ENCODE measurements around the gene ZC3HAV1L. TPM values are rescaled to one million over a fixed set of nuclear protein-coding genes. Genes with fewer than 3 reads are reported as not detected.
A peak's percentile ranks its signal among the peaks of the same experiment; 100 is the strongest.

Gene ZC3HAV1L
- total and polyA plus RNA-seq, 2 of the 13 experiments (the other 11 are each of a cell fraction or from before 2014, with no cell fraction given): 8.4 to 11.1 TPM

GRCh38 chr7:139075871-139076686 is 40.2 kb upstream of the ZC3HAV1L start (continued):
- TF ChIP-seq AHDC1 (CRISPR knock-in tag; IDR thresholded peaks at IDR 0.05; ENCODE audit: borderline replicate concordance) (0 out of 2 replicates have a peak, but pooled peaks have one; percentile 36), ZNF281 (CRISPR knock-in tag; IDR thresholded peaks at IDR 0.05; ENCODE audit: borderline replicate concordance) (peak; percentile 76; the same call in 1 of the 2 replicates), HNF4G (IDR thresholded peaks at IDR 0.05; ENCODE audit: borderline replicate concordance, low read depth, low read length) (peak; percentile 50; the same call in 1 of the 2 replicates), HNF4G (CRISPR knock-in tag; IDR thresholded peaks at IDR 0.05; ENCODE audit: borderline replicate concordance, low read depth) (no peak), HNF4A (CRISPR knock-in tag; IDR thresholded peaks at IDR 0.05) (peak; percentile 68; the same call in 1 of the 2 replicates), SALL1 (CRISPR knock-in tag; IDR thresholded peaks at IDR 0.05) (peak; percentile 35), ZNF598 (CRISPR knock-in tag; IDR thresholded peaks at IDR 0.05; ENCODE audit: borderline replicate concordance) (no peak), MAX (IDR thresholded peaks at IDR 0.05) (peak; percentile 38; the same call in 1 of the 2 replicates)

Measured in HepG2 (cell line).